OCI-LY3 (cell line): ENCODE measurements around the gene ITGAE.

ENCODE experiments used
- EZH2phosphoT487 ChIP-seq: fragments of 200-600 bp; shearing (Covaris generic); IDR thresholded peaks from 2 replicates; pipeline ENCODE4 v1.6.1; 2018; ENCODE audit warnings: antibody characterized with exemption, mixed run types, low read depth
- TF ChIP-seq, protein P1 (sequence below): fragments of 200-600, 300-600 bp; sonication (generic); IDR thresholded peaks from 2 replicates; pipeline ENCODE4 v1.5.1; 2014; ENCODE audit warnings: antibody characterized with exemption, low read length, low read depth

DNA sequence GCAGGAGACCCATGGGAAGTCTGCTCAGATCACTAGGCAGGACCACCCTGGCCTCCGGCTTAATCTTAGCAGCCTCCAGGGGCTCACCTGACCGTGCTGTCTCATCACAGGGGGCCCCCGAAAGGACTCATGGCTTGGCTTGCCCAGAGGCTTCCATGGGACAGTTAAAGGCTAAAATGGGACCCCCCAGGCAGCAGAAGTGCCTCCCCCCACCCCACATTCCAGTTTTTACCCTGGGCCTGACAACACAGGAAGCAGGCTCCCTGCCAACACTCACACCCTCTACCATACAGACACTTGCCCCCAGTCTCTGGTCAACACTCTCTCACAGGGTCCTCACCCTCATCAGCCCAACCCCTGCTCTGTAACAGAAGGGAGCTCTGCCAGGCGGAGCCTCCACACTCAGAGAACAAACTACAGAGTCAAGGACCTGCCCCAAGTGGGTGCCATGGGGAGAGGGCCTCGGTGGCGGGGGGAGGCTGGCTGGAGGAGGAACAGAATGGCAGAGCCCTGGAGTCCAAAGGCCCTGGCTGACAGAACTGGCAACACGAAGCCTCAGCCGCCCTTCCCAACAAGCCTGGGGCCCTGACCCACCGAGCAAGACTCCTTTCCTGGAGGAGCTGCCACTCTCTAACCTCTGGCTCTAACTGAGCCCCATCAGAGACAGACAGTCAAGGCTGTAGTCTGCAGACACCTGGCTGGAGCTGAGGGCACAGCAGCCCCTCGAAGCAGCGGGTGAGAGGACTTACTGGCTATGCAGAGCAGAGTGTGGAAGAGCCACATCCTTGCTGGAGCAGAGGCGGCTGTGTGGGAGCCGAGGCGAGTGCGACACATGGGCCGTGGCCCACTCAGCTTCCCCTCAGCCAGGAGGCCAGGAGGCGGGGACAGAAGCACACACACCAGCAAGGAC is at the start of gene ITGAE:
- TF ChIP-seq, protein P1, sequence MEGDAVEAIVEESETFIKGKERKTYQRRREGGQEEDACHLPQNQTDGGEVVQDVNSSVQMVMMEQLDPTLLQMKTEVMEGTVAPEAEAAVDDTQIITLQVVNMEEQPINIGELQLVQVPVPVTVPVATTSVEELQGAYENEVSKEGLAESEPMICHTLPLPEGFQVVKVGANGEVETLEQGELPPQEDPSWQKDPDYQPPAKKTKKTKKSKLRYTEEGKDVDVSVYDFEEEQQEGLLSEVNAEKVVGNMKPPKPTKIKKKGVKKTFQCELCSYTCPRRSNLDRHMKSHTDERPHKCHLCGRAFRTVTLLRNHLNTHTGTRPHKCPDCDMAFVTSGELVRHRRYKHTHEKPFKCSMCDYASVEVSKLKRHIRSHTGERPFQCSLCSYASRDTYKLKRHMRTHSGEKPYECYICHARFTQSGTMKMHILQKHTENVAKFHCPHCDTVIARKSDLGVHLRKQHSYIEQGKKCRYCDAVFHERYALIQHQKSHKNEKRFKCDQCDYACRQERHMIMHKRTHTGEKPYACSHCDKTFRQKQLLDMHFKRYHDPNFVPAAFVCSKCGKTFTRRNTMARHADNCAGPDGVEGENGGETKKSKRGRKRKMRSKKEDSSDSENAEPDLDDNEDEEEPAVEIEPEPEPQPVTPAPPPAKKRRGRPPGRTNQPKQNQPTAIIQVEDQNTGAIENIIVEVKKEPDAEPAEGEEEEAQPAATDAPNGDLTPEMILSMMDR, result no peak
- no peak for TF ChIP-seq EZH2phosphoT487
